Measurements from ENCODE around the gene SSR1.

The SSR1 gene

GRCh38 chr6:7239590-7239948, 73.4 kb downstream of the SSR1 start:
- TF ChIP-seq GABPA (IDR thresholded peaks at IDR 0.05; ENCODE audit: low read depth) (no peak), POLR2AphosphoS5 (IDR thresholded peaks at IDR 0.05; ENCODE audit: low read depth) (no peak), SPI1 (IDR thresholded peaks at IDR 0.05; ENCODE audit: borderline replicate concordance, low read depth) (no peak)
- TF ChIP-seq, protein P1, sequence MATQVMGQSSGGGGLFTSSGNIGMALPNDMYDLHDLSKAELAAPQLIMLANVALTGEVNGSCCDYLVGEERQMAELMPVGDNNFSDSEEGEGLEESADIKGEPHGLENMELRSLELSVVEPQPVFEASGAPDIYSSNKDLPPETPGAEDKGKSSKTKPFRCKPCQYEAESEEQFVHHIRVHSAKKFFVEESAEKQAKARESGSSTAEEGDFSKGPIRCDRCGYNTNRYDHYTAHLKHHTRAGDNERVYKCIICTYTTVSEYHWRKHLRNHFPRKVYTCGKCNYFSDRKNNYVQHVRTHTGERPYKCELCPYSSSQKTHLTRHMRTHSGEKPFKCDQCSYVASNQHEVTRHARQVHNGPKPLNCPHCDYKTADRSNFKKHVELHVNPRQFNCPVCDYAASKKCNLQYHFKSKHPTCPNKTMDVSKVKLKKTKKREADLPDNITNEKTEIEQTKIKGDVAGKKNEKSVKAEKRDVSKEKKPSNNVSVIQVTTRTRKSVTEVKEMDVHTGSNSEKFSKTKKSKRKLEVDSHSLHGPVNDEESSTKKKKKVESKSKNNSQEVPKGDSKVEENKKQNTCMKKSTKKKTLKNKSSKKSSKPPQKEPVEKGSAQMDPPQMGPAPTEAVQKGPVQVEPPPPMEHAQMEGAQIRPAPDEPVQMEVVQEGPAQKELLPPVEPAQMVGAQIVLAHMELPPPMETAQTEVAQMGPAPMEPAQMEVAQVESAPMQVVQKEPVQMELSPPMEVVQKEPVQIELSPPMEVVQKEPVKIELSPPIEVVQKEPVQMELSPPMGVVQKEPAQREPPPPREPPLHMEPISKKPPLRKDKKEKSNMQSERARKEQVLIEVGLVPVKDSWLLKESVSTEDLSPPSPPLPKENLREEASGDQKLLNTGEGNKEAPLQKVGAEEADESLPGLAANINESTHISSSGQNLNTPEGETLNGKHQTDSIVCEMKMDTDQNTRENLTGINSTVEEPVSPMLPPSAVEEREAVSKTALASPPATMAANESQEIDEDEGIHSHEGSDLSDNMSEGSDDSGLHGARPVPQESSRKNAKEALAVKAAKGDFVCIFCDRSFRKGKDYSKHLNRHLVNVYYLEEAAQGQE (IDR thresholded peaks at IDR 0.05; ENCODE audit: insufficient replicate concordance, low read depth): no peak
- TF ChIP-seq, protein P2, sequence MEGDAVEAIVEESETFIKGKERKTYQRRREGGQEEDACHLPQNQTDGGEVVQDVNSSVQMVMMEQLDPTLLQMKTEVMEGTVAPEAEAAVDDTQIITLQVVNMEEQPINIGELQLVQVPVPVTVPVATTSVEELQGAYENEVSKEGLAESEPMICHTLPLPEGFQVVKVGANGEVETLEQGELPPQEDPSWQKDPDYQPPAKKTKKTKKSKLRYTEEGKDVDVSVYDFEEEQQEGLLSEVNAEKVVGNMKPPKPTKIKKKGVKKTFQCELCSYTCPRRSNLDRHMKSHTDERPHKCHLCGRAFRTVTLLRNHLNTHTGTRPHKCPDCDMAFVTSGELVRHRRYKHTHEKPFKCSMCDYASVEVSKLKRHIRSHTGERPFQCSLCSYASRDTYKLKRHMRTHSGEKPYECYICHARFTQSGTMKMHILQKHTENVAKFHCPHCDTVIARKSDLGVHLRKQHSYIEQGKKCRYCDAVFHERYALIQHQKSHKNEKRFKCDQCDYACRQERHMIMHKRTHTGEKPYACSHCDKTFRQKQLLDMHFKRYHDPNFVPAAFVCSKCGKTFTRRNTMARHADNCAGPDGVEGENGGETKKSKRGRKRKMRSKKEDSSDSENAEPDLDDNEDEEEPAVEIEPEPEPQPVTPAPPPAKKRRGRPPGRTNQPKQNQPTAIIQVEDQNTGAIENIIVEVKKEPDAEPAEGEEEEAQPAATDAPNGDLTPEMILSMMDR (IDR thresholded peaks at IDR 0.05; ENCODE audit: insufficient read depth, low read length): no peak
- H3K27ac ChIP-seq (replicated peaks): no peak overlapping the region

GRCh38 chr6:7238900-7239589, 74.0 kb downstream of the SSR1 start:
- DNase-seq (ENCODE audit: low read depth in 1 of 2, low spot score in 1 of 2): peak; percentile 51 to 89
- no peak overlapping the region for H3K4me3 ChIP-seq (replicated peaks; ENCODE audit: insufficient read depth, low read length)
- H3K27me3 ChIP-seq (ENCODE audit: insufficient read depth, poor library complexity, severe bottlenecking): no peaks in the 10 kb centered on the region
- peak overlapping the region; percentile 31; the same call in 1 of the 2 replicates for H3K27ac ChIP-seq (replicated peaks)
- TF ChIP-seq POLR2AphosphoS5 (IDR thresholded peaks at IDR 0.05; ENCODE audit: low read depth) (peak; percentile 51), GABPA (IDR thresholded peaks at IDR 0.05; ENCODE audit: low read depth) (no peak), SPI1 (IDR thresholded peaks at IDR 0.05; ENCODE audit: borderline replicate concordance, low read depth) (no peak)
- TF ChIP-seq, protein P1 (IDR thresholded peaks at IDR 0.05; ENCODE audit: insufficient replicate concordance, low read depth): no peak
- TF ChIP-seq, protein P2 (IDR thresholded peaks at IDR 0.05; ENCODE audit: insufficient read depth, low read length): peak; percentile 26

More at GRCh38 chr6:7239590-7239948, 73.4 kb downstream of the SSR1 start:
- DNase-seq (ENCODE audit: low read depth in 1 of 2, low spot score in 1 of 2): no peak
- H3K27me3 ChIP-seq (ENCODE audit: insufficient read depth, poor library complexity, severe bottlenecking): no peaks in the 10 kb centered on the region
- no peak overlapping the region for H3K4me3 ChIP-seq (replicated peaks; ENCODE audit: insufficient read depth, low read length)

GRCh38 chr6:7238526-7238899, 74.5 kb downstream of the SSR1 start:
- TF ChIP-seq, protein P2 (IDR thresholded peaks at IDR 0.05; ENCODE audit: insufficient read depth, low read length): no peak
- TF ChIP-seq SPI1 (IDR thresholded peaks at IDR 0.05; ENCODE audit: borderline replicate concordance, low read depth) (no peak), POLR2AphosphoS5 (IDR thresholded peaks at IDR 0.05; ENCODE audit: low read depth) (no peak), GABPA (IDR thresholded peaks at IDR 0.05; ENCODE audit: low read depth) (no peak)
- TF ChIP-seq, protein P1 (IDR thresholded peaks at IDR 0.05; ENCODE audit: insufficient replicate concordance, low read depth): no peak
- Histone ChIP-seq H3K27me3 (ENCODE audit: insufficient read depth, poor library complexity, severe bottlenecking) (no peaks in the 10 kb centered on the region), H3K27ac (replicated peaks) (no peak overlapping the region), H3K4me3 (replicated peaks; ENCODE audit: insufficient read depth, low read length) (no peak overlapping the region)
- no peak for DNase-seq (ENCODE audit: low read depth in 1 of 2, low spot score in 1 of 2)

All from HL-60 (cell line).